Measurements from ENCODE around the gene PIGS. TPM values are rescaled to one million over a fixed set of nuclear protein-coding genes. Genes with fewer than 3 reads are reported as not detected.

The PIGS gene
- polyA plus RNA-seq, 1 of the 3 experiments (the other 2 are of a cell fraction): 78.5 TPM

DNA sequence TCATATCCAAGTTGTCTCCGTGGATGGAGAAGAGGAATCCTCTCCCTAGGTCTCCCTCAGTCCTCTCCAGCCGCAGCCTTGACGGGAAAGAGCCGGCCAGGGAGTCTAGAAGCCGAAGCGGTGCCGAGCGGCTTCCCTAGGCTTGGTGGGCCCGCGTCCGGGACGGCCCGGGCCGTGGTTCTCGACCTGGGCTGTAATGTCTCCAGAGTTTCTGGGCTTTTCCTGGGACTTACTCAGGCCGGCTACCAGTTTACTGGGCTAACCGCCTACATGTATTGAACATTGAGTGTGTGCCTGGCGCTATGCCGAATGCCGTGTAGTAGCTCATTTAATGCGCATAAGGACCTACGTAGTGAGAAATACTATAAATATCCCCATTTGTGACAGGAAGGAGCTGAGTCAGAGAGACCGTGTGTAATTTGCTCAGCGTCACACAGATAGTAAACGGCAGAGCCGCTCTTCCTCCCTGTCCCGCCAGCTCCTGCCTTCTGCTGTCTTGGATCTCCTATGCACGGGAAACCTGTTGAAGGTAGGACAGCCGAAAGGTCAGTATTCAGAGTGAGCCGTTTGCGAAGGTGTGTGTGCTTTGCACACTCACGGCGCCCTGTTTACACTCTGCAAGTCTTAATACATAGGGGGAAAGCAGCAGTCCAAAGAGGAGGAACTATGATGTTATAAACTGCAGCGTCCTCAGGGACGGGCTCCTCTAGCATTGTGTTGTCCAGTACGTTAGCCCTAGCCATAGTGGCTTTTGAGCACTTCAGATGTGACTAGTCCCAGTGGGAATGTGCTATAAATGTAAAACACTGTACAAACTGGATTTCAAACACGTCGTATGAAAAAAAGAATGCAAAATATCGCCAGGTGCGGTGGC lies 28.2 kb upstream of the PIGS start (continued):
- TF ChIP-seq, protein P1, sequence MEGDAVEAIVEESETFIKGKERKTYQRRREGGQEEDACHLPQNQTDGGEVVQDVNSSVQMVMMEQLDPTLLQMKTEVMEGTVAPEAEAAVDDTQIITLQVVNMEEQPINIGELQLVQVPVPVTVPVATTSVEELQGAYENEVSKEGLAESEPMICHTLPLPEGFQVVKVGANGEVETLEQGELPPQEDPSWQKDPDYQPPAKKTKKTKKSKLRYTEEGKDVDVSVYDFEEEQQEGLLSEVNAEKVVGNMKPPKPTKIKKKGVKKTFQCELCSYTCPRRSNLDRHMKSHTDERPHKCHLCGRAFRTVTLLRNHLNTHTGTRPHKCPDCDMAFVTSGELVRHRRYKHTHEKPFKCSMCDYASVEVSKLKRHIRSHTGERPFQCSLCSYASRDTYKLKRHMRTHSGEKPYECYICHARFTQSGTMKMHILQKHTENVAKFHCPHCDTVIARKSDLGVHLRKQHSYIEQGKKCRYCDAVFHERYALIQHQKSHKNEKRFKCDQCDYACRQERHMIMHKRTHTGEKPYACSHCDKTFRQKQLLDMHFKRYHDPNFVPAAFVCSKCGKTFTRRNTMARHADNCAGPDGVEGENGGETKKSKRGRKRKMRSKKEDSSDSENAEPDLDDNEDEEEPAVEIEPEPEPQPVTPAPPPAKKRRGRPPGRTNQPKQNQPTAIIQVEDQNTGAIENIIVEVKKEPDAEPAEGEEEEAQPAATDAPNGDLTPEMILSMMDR (IDR thresholded peaks at IDR 0.05): no peak
- TF ChIP-seq, protein P2, sequence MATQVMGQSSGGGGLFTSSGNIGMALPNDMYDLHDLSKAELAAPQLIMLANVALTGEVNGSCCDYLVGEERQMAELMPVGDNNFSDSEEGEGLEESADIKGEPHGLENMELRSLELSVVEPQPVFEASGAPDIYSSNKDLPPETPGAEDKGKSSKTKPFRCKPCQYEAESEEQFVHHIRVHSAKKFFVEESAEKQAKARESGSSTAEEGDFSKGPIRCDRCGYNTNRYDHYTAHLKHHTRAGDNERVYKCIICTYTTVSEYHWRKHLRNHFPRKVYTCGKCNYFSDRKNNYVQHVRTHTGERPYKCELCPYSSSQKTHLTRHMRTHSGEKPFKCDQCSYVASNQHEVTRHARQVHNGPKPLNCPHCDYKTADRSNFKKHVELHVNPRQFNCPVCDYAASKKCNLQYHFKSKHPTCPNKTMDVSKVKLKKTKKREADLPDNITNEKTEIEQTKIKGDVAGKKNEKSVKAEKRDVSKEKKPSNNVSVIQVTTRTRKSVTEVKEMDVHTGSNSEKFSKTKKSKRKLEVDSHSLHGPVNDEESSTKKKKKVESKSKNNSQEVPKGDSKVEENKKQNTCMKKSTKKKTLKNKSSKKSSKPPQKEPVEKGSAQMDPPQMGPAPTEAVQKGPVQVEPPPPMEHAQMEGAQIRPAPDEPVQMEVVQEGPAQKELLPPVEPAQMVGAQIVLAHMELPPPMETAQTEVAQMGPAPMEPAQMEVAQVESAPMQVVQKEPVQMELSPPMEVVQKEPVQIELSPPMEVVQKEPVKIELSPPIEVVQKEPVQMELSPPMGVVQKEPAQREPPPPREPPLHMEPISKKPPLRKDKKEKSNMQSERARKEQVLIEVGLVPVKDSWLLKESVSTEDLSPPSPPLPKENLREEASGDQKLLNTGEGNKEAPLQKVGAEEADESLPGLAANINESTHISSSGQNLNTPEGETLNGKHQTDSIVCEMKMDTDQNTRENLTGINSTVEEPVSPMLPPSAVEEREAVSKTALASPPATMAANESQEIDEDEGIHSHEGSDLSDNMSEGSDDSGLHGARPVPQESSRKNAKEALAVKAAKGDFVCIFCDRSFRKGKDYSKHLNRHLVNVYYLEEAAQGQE (IDR thresholded peaks at IDR 0.05; ENCODE audit: low read depth, low read length): no peak
- TF ChIP-seq FOXJ3 (CRISPR knock-in tag; IDR thresholded peaks at IDR 0.05) (no peak), TEAD4 (IDR thresholded peaks at IDR 0.05; ENCODE audit: borderline replicate concordance, insufficient read depth) (no peak)
- TF ChIP-seq, protein P3, sequence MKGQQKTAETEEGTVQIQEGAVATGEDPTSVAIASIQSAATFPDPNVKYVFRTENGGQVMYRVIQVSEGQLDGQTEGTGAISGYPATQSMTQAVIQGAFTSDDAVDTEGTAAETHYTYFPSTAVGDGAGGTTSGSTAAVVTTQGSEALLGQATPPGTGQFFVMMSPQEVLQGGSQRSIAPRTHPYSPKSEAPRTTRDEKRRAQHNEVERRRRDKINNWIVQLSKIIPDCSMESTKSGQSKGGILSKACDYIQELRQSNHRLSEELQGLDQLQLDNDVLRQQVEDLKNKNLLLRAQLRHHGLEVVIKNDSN (IDR thresholded peaks at IDR 0.05; ENCODE audit: borderline replicate concordance, low read depth): no peak

DNA sequence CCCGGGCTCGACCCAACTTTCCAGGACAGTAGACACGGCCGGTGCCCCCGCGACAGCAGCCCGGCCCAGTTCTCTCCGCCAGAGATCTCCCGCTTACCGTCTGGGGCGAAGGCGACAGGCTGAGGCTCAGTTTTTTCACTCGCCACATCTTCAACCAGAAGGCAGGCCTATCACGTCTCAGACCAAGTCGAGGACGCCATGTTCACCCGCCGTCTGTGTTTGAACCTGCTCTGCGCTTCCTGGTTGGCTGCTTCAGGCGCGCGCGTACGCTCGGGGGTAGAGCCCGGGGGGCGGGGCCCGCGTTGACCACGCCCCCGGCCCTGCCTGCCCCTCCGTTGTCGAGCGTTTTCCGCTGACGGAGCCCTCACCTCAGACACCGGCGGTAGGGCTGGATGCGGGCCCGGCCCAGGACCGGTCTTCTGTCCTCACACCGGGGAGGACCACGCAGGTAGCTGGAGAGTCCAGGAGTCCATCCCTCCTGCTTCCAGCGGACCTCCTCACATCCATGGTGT lies 27.5 kb upstream of the PIGS start, which contains the start of gene SPAG5:
Gene SPAG5 (minus strand): TSS at position 227 of the 512 bp plus-strand sequence. CDS start 79 bp downstream, at position 148.
- POLR2A ChIA-PET: interaction anchor here (0.6 to 0.8 kb wide), 2 partner anchors 17 to 27 kb away, joined by 3 read pairs; no protein-coding TSS in a partner anchor
- no peaks in the 10 kb centered on the region for H3K27me3 ChIP-seq (ENCODE audit: insufficient read depth)
- WGBS (ENCODE audit: low lambda C conversion rate): 0% methylated on average over 5 of the region's 44 CpGs
- DNase-seq: peak; percentile 99
- H2AFZ ChIP-seq (ENCODE audit: low read depth): peak within 1 kb of the TSS; percentile 93
- H3K4me2 ChIP-seq: peak within 1 kb of the TSS; percentile 93
- peak within 1 kb of the TSS; percentile 65 to 83 for H3K4me3 ChIP-seq (ENCODE audit: low read depth in 2 of 2, low read length in 1 of 2)
- H3F3A ChIP-seq (replicated peaks; ENCODE audit: insufficient read depth): peaks cover 25% of the 10 kb centered on the region
- no peaks in the 10 kb centered on the region for H4K20me1 ChIP-seq (ENCODE audit: insufficient read depth)
- CTCF ChIA-PET: interaction anchor here (0.6 to 2.3 kb wide), 7 partner anchors 10 to 52 kb away, joined by 3 to 7 read pairs (median 4); partner anchors contain the start of gene BLTP2
- H3K79me2 ChIP-seq (ENCODE audit: insufficient read depth): peaks cover 46% of the 10 kb centered on the region
- H3K9ac ChIP-seq: peak within 1 kb of the TSS; percentile 87
- H3K9me2 ChIP-seq: no peaks in the 10 kb centered on the region
- H3K4me1 ChIP-seq (ENCODE audit: control insufficient read depth in 1 of 2, insufficient read depth in 2 of 2, low read depth in 1 of 2, low read length in 1 of 2): peaks cover 6 to 9% of the 10 kb centered on the region in 2 experiments; a peak in 1 of 4 replicates
- peaks cover 0 to 3% of the 10 kb centered on the region in 2 experiments for H3K36me3 ChIP-seq (replicated peaks in 1 of 2; ENCODE audit: control insufficient read depth in 1 of 2, insufficient read depth in 2 of 2, low read length in 1 of 2)
- H3K27ac ChIP-seq (ENCODE audit: low read depth in 2 of 2, low read length in 1 of 2): peak within 1 kb of the TSS; percentile 75 to 94
- H3K9me3 ChIP-seq: no peaks in the 10 kb centered on the region
- TF ChIP-seq, protein P1 (IDR thresholded peaks at IDR 0.05): no peak
- TF ChIP-seq SMC3 (IDR thresholded peaks at IDR 0.05; ENCODE audit: low read depth, low read length) (no peak), ELF1 (IDR thresholded peaks at IDR 0.05) (peak; percentile 46; the same call in 1 of the 2 replicates), FOXJ3 (CRISPR knock-in tag; IDR thresholded peaks at IDR 0.05) (no peak), EZH2phosphoT487 (IDR thresholded peaks at IDR 0.05; ENCODE audit: borderline replicate concordance, low read depth) (no peak), TEAD4 (IDR thresholded peaks at IDR 0.05; ENCODE audit: borderline replicate concordance, insufficient read depth) (no peak), GABPA (IDR thresholded peaks at IDR 0.05; ENCODE audit: low read depth) (no peak), GATA2 (CRISPR knock-in tag; IDR thresholded peaks at IDR 0.05) (no peak), FOXM1 (IDR thresholded peaks at IDR 0.05; ENCODE audit: low read depth) (peak; percentile 87), RXRA (IDR thresholded peaks at IDR 0.05; ENCODE audit: borderline replicate concordance, low read depth) (no peak), NRF1 (IDR thresholded peaks at IDR 0.05; ENCODE audit: low read depth, low read length) (peak; percentile 34; the same call in 1 of the 2 replicates), POLR2AphosphoS5 (IDR thresholded peaks at IDR 0.05; ENCODE audit: low read depth, low read length) (peak; percentile 61; the same call in 1 of the 2 replicates)
- TF ChIP-seq, protein P4, sequence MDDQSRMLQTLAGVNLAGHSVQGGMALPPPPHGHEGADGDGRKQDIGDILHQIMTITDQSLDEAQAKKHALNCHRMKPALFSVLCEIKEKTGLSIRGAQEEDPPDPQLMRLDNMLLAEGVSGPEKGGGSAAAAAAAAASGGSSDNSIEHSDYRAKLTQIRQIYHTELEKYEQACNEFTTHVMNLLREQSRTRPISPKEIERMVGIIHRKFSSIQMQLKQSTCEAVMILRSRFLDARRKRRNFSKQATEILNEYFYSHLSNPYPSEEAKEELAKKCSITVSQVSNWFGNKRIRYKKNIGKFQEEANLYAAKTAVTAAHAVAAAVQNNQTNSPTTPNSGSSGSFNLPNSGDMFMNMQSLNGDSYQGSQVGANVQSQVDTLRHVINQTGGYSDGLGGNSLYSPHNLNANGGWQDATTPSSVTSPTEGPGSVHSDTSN (IDR thresholded peaks at IDR 0.05): no peak
- TF ChIP-seq, protein P5, sequence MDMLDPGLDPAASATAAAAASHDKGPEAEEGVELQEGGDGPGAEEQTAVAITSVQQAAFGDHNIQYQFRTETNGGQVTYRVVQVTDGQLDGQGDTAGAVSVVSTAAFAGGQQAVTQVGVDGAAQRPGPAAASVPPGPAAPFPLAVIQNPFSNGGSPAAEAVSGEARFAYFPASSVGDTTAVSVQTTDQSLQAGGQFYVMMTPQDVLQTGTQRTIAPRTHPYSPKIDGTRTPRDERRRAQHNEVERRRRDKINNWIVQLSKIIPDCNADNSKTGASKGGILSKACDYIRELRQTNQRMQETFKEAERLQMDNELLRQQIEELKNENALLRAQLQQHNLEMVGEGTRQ (IDR thresholded peaks at IDR 0.05; ENCODE audit: borderline replicate concordance, low read depth, low read length): no peak

All from SK-N-SH (cell line).